ENCODE measurements around the gene OPN1MW.
"Not testable (repeated sequence)": the region's sequence is repeated elsewhere in the genome, so short reads cannot be mapped to it uniquely, and the experiment has no call there.

GRCh38 chrX:154164902-154165301 is 17.5 kb upstream of the OPN1MW start:
- TF ChIP-seq, protein P1, sequence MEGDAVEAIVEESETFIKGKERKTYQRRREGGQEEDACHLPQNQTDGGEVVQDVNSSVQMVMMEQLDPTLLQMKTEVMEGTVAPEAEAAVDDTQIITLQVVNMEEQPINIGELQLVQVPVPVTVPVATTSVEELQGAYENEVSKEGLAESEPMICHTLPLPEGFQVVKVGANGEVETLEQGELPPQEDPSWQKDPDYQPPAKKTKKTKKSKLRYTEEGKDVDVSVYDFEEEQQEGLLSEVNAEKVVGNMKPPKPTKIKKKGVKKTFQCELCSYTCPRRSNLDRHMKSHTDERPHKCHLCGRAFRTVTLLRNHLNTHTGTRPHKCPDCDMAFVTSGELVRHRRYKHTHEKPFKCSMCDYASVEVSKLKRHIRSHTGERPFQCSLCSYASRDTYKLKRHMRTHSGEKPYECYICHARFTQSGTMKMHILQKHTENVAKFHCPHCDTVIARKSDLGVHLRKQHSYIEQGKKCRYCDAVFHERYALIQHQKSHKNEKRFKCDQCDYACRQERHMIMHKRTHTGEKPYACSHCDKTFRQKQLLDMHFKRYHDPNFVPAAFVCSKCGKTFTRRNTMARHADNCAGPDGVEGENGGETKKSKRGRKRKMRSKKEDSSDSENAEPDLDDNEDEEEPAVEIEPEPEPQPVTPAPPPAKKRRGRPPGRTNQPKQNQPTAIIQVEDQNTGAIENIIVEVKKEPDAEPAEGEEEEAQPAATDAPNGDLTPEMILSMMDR (IDR thresholded peaks at IDR 0.05): not testable (repeated sequence)
- TF ChIP-seq POLR2A, POLR2AphosphoS5 (IDR thresholded peaks at IDR 0.05): not testable (repeated sequence)
